ENCODE measurements around the gene IGFLR1.

Gene IGFLR1

GRCh38 chr19:35787227-35787799 lies 45.1 kb upstream of the IGFLR1 start:
- Histone ChIP-seq H2BK5ac (ENCODE audit: low read depth, low read length, poor library complexity, severe bottlenecking) (no peak overlapping the region), H3K36me3 (ENCODE audit: control insufficient read depth in 1 of 2, insufficient read depth in 2 of 2, low read depth in 1 of 2, low read length in 2 of 2) (peaks cover 8 to 48% of the 10 kb centered on the region in 2 experiments), H3K14ac (ENCODE audit: low read length in 2 of 2) (no peak overlapping the region), H2BK120ac (ENCODE audit: low read depth, low read length) (no peak overlapping the region), H2AK5ac (ENCODE audit: low read length, severe bottlenecking) (no peak overlapping the region), H3K79me1 (replicated peaks; ENCODE audit: low read length, poor library complexity, severe bottlenecking) (peaks cover 2% of the 10 kb centered on the region), H3K27me3 (ENCODE audit: control insufficient read depth in 1 of 2, insufficient read depth in 1 of 2, low read length in 2 of 2) (no peaks in the 10 kb centered on the region), H3K9me3 (ENCODE audit: control insufficient read depth, low read length) (no peaks in the 10 kb centered on the region), H2BK12ac (ENCODE audit: low read length in 2 of 2) (no peak overlapping the region), H4K8ac (ENCODE audit: low read length) (no peak overlapping the region), H3K4me3 (ENCODE audit: insufficient read depth in 1 of 2, low read depth in 1 of 2, low read length in 2 of 2) (no peak overlapping the region), H3K18ac (ENCODE audit: low read depth in 1 of 2, low read length in 2 of 2) (no peak overlapping the region), H2BK15ac (ENCODE audit: low read depth, poor library complexity, severe bottlenecking) (no peak overlapping the region), H3K9ac (ENCODE audit: low read length) (no peak overlapping the region), H3K4me2 (ENCODE audit: low read length, poor library complexity, severe bottlenecking) (no peak overlapping the region), H3K4ac (ENCODE audit: low read depth in 1 of 2, low read length in 2 of 2) (no peak overlapping the region), H2AFZ (ENCODE audit: low read depth, low read length) (no peak overlapping the region), H4K91ac (ENCODE audit: low read length) (no peak overlapping the region), H3K4me1 (ENCODE audit: control insufficient read depth, insufficient read depth, low read depth, low read length) (peaks cover 16% of the 10 kb centered on the region), H3K23ac (ENCODE audit: low read length in 2 of 2) (no peak overlapping the region), H3K27ac (ENCODE audit: low read length, poor library complexity, severe bottlenecking) (no peak overlapping the region)
- WGBS: 97% methylated on average over 15 of the region's 15 CpGs
- DNase-seq: no peak

- H3K18ac ChIP-seq (ENCODE audit: low read depth in 1 of 2, low read length in 2 of 2): no peak overlapping the region
- H2AK5ac ChIP-seq (ENCODE audit: low read length, severe bottlenecking): no peak overlapping the region
- H3K9me3 ChIP-seq (ENCODE audit: control insufficient read depth, low read length): no peaks in the 10 kb centered on the region
- H3K27me3 ChIP-seq (ENCODE audit: control insufficient read depth in 1 of 2, insufficient read depth in 1 of 2, low read length in 2 of 2): no peaks in the 10 kb centered on the region
- no peak overlapping the region for H3K4me3 ChIP-seq (ENCODE audit: insufficient read depth in 1 of 2, low read depth in 1 of 2, low read length in 2 of 2)
- no peak overlapping the region for H2AFZ ChIP-seq (ENCODE audit: low read depth, low read length)
- H2BK5ac ChIP-seq (ENCODE audit: low read depth, low read length, poor library complexity, severe bottlenecking): no peak overlapping the region
- H3K14ac ChIP-seq (ENCODE audit: low read length in 2 of 2): no peak overlapping the region
- no peak overlapping the region for H2BK15ac ChIP-seq (ENCODE audit: low read depth, poor library complexity, severe bottlenecking)
- H3K27ac ChIP-seq (ENCODE audit: low read length, poor library complexity, severe bottlenecking): no peak overlapping the region
- WGBS: 98% methylated on average over 27 of the region's 31 CpGs
- no peak overlapping the region for H3K4me2 ChIP-seq (ENCODE audit: low read length, poor library complexity, severe bottlenecking)
- no peak for DNase-seq
- no peak overlapping the region for H2BK12ac ChIP-seq (ENCODE audit: low read length in 2 of 2)
- no peak overlapping the region for H3K23ac ChIP-seq (ENCODE audit: low read length in 2 of 2)
- no peak overlapping the region for H3K4ac ChIP-seq (ENCODE audit: low read depth in 1 of 2, low read length in 2 of 2)
- no peak overlapping the region for H2BK120ac ChIP-seq (ENCODE audit: low read depth, low read length)
- no peak overlapping the region for H4K8ac ChIP-seq (ENCODE audit: low read length)
- peaks cover 8 to 56% of the 10 kb centered on the region in 2 experiments for H3K36me3 ChIP-seq (ENCODE audit: control insufficient read depth in 1 of 2, insufficient read depth in 2 of 2, low read depth in 1 of 2, low read length in 2 of 2)
- H3K4me1 ChIP-seq (ENCODE audit: control insufficient read depth, insufficient read depth, low read depth, low read length): peaks cover 16% of the 10 kb centered on the region
- H4K91ac ChIP-seq (ENCODE audit: low read length): no peak overlapping the region
- H3K79me1 ChIP-seq (replicated peaks; ENCODE audit: low read length, poor library complexity, severe bottlenecking): peaks cover 2% of the 10 kb centered on the region
- H3K9ac ChIP-seq (ENCODE audit: low read length): no peak overlapping the region
These were observed 44.3 kb upstream of the IGFLR1 start for GRCh38 chr19:35786299-35787160.

GRCh38 chr19:35785339-35785627 lies 43.0 kb upstream of the IGFLR1 start:
- Histone ChIP-seq H3K9ac (ENCODE audit: low read length) (no peak overlapping the region), H3K27ac (ENCODE audit: low read length, poor library complexity, severe bottlenecking) (no peak overlapping the region), H3K27me3 (ENCODE audit: control insufficient read depth in 1 of 2, insufficient read depth in 1 of 2, low read length in 2 of 2) (no peaks in the 10 kb centered on the region), H2BK15ac (ENCODE audit: low read depth, poor library complexity, severe bottlenecking) (no peak overlapping the region), H2AFZ (ENCODE audit: low read depth, low read length) (no peak overlapping the region), H3K4ac (ENCODE audit: low read depth in 1 of 2, low read length in 2 of 2) (no peak overlapping the region), H2BK120ac (ENCODE audit: low read depth, low read length) (no peak overlapping the region), H3K36me3 (ENCODE audit: control insufficient read depth in 1 of 2, insufficient read depth in 2 of 2, low read depth in 1 of 2, low read length in 2 of 2) (peaks cover 12 to 69% of the 10 kb centered on the region in 2 experiments), H3K18ac (ENCODE audit: low read depth in 1 of 2, low read length in 2 of 2) (no peak overlapping the region), H2BK5ac (ENCODE audit: low read depth, low read length, poor library complexity, severe bottlenecking) (no peak overlapping the region), H2AK5ac (ENCODE audit: low read length, severe bottlenecking) (no peak overlapping the region), H3K4me2 (ENCODE audit: low read length, poor library complexity, severe bottlenecking) (no peak overlapping the region), H3K9me3 (ENCODE audit: control insufficient read depth, low read length) (no peaks in the 10 kb centered on the region), H3K4me3 (ENCODE audit: insufficient read depth in 1 of 2, low read depth in 1 of 2, low read length in 2 of 2) (no peak overlapping the region), H4K8ac (ENCODE audit: low read length) (no peak overlapping the region), H4K91ac (ENCODE audit: low read length) (no peak overlapping the region), H2BK12ac (ENCODE audit: low read length in 2 of 2) (no peak overlapping the region), H3K4me1 (ENCODE audit: control insufficient read depth, insufficient read depth, low read depth, low read length) (peaks cover 14% of the 10 kb centered on the region), H3K14ac (ENCODE audit: low read length in 2 of 2) (no peak overlapping the region), H3K23ac (ENCODE audit: low read length in 2 of 2) (no peak overlapping the region), H3K79me1 (replicated peaks; ENCODE audit: low read length, poor library complexity, severe bottlenecking) (peaks cover 2% of the 10 kb centered on the region)
- 85% methylated on average over 9 of the region's 10 CpGs for WGBS
- DNase-seq: no peak

GRCh38 chr19:35784503-35785338 lies 42.5 kb upstream of the IGFLR1 start:
- no peak for DNase-seq
- 69% methylated on average over 36 of the region's 45 CpGs for WGBS
- H2BK15ac ChIP-seq (ENCODE audit: low read depth, poor library complexity, severe bottlenecking): no peak overlapping the region

More at GRCh38 chr19:35784503-35785338, 42.5 kb upstream of the IGFLR1 start:
- Histone ChIP-seq H3K27me3 (ENCODE audit: control insufficient read depth in 1 of 2, insufficient read depth in 1 of 2, low read length in 2 of 2) (no peaks in the 10 kb centered on the region), H3K79me1 (replicated peaks; ENCODE audit: low read length, poor library complexity, severe bottlenecking) (peaks cover 3% of the 10 kb centered on the region), H2AFZ (ENCODE audit: low read depth, low read length) (no peak overlapping the region), H3K9me3 (ENCODE audit: control insufficient read depth, low read length) (no peaks in the 10 kb centered on the region), H2BK120ac (ENCODE audit: low read depth, low read length) (no peak overlapping the region), H2BK5ac (ENCODE audit: low read depth, low read length, poor library complexity, severe bottlenecking) (no peak overlapping the region), H3K23ac (ENCODE audit: low read length in 2 of 2) (no peak overlapping the region), H3K4me2 (ENCODE audit: low read length, poor library complexity, severe bottlenecking) (no peak overlapping the region), H3K4ac (ENCODE audit: low read depth in 1 of 2, low read length in 2 of 2) (no peak overlapping the region), H3K14ac (ENCODE audit: low read length in 2 of 2) (no peak overlapping the region), H4K91ac (ENCODE audit: low read length) (no peak overlapping the region), H3K4me1 (ENCODE audit: control insufficient read depth, insufficient read depth, low read depth, low read length) (peaks cover 15% of the 10 kb centered on the region), H3K18ac (ENCODE audit: low read depth in 1 of 2, low read length in 2 of 2) (no peak overlapping the region), H2AK5ac (ENCODE audit: low read length, severe bottlenecking) (no peak overlapping the region), H4K8ac (ENCODE audit: low read length) (no peak overlapping the region), H3K9ac (ENCODE audit: low read length) (no peak overlapping the region), H3K4me3 (ENCODE audit: insufficient read depth in 1 of 2, low read depth in 1 of 2, low read length in 2 of 2) (no peak overlapping the region), H3K36me3 (ENCODE audit: control insufficient read depth in 1 of 2, insufficient read depth in 2 of 2, low read depth in 1 of 2, low read length in 2 of 2) (peaks cover 12 to 74% of the 10 kb centered on the region in 2 experiments), H3K27ac (ENCODE audit: low read length, poor library complexity, severe bottlenecking) (no peak overlapping the region), H2BK12ac (ENCODE audit: low read length in 2 of 2) (peak overlapping the region in 1 of 2 experiments; percentile 16)
